GM12873 (cell line): ENCODE measurements around the gene HIPK1.

Experiments used
- CTCF ChIP-seq: IDR thresholded peaks from 2 replicates; pipeline ENCODE4 v1.5.1; 2012; ENCODE audit warnings: low read depth, mild to moderate bottlenecking, moderate library complexity, low read length, control low read depth; ENCODE audit not compliant: insufficient read depth; ENCODE audit errors: missing control alignments

Gene HIPK1

GRCh38 chr1:113929750-113930498 is 800 bp downstream of the HIPK1 start:
- peak; percentile 21 for TF ChIP-seq CTCF

GRCh38 chr1:113930499-113931161 is 1.5 kb downstream of the HIPK1 start:
- TF ChIP-seq CTCF: no peak

DNA sequence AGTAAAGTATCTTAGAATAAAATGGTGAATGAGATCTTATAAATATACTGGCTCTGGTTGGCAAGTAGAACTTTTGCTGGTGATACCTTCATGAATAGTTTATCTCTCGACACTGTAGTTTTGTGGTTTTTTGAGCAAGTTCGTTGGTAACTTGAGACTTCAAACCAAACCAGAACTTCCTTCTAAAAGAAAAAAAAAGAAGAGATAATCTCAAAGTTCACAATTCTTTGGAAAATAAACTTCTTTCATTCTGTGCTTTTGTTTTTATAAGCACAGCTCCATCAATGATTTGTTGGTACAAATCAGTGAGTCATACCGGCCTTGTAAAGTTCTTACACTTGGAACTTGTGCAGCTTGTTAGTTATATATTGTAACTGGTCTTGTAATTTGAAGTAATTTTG is 2.3 kb downstream of the HIPK1 start:
- no peak for TF ChIP-seq CTCF

GRCh38 chr1:113934006-113934405 is 4.9 kb downstream of the HIPK1 start:
- no peak for TF ChIP-seq CTCF

DNA sequence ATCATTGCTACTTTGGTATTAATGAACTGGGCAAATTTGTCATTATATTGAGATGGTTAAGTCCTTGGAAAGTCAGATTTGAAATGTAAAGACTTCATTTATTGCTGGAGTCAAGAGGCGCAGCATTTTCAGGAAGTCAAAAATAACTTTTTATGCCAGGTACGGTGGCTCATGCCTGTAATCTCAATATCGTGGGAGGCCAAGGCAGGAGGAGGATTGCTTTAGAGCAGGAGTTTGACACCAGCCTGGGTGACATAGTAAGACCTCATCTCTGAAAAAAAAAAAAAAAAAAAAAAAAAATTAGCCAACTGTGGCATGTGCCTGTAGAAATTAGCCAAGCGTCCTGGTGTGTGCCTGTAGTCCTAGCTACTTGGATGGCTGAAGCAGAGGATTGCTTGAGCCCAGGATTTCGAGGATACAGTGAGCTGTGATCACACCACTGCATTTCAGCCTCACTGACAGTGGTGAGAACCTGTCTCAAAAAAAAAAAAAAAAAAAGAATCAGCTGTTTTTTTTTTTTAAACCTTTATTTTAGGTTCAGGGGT is 5.5 kb downstream of the HIPK1 start:
- no peak for TF ChIP-seq CTCF

- no peak for TF ChIP-seq CTCF
Measured at GRCh38 chr1:113935176-113935575, 6.1 kb downstream of the HIPK1 start.

DNA sequence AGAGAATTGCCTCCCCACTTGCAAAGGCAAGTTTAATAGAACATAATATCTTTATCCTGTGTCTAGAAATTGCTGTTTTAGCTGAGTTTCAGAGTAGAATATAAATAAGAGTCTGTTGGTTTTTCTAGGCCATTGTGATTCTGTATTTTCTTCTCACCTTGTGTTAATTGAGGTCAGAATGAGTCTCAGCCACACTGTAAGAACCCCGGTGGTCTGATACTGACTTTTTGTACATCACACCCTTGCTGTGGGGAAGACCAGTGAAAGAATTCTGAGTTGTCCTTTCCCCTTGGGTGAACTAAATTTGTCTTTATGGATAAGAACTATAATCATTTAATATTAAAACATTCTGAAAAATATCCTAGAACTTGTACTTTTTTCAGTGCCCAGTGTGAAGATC is 6.8 kb downstream of the HIPK1 start:
- TF ChIP-seq CTCF: no peak
